ES-I3 (cell line): Measurements from ENCODE around the gene ARID5A.
A peak's percentile ranks its signal among the peaks of the same experiment; 100 is the strongest.
"Not testable (repeated sequence)": the region's sequence is repeated elsewhere in the genome, so short reads cannot be mapped to it uniquely, and the experiment has no call there.

Source experiments
- H3K36me3 ChIP-seq: 2 replicates; pipeline ENCODE4 v1.6.1; 2013; ENCODE audit warnings: mild to moderate bottlenecking, low read length, control low read depth, moderate library complexity; ENCODE audit not compliant: insufficient read depth
- H3K4me1 ChIP-seq: 2 replicates; pipeline ENCODE4 v1.6.1; 2013; ENCODE audit warnings: mild to moderate bottlenecking, control low read depth, low read length; ENCODE audit not compliant: insufficient read depth
- H3K9ac ChIP-seq: 2 replicates; pipeline ENCODE4 v1.6.1; 2013; ENCODE audit warnings: low read depth, mild to moderate bottlenecking, low read length, moderate library complexity
- H3K9me3 ChIP-seq: 2 replicates; pipeline ENCODE4 v1.6.1; 2013; ENCODE audit warnings: mild to moderate bottlenecking, low read length, moderate library complexity; ENCODE audit not compliant: control insufficient read depth, insufficient read depth

The ARID5A gene, protein sequence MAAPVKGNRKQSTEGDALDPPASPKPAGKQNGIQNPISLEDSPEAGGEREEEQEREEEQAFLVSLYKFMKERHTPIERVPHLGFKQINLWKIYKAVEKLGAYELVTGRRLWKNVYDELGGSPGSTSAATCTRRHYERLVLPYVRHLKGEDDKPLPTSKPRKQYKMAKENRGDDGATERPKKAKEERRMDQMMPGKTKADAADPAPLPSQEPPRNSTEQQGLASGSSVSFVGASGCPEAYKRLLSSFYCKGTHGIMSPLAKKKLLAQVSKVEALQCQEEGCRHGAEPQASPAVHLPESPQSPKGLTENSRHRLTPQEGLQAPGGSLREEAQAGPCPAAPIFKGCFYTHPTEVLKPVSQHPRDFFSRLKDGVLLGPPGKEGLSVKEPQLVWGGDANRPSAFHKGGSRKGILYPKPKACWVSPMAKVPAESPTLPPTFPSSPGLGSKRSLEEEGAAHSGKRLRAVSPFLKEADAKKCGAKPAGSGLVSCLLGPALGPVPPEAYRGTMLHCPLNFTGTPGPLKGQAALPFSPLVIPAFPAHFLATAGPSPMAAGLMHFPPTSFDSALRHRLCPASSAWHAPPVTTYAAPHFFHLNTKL

DNA sequence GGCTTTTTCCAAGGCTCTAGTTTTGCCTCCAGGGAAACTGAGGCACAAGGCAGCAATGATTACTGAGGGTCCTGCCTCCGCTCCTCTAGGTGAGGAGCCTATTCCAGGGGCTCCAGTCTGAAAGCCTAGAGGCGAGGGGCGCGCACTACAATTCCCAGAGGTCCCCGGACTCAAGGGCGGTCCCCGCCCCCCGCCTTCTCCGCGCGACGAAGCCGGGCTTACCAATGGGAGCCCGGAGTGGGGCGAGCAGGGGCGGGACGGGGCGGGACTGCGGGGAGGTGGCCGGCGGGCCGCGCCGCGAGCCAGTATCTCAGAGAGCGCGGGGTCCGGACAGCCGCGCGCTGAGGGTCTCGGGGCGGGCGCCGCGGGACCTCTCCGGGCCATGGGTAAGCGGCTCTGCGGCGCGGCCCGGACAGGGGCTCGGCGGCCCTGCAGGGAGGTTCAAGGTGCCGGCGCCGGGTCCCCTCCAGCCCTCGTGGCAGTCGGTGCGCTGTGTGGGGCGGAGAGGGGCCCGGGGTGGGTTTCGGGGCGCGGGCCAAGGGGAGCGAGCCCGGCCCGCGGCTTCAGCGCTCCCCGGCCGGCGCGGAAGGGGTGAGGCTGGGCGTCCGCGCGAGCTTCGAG, at the start of gene ARID5A:
ARID5A (plus strand) TSS at position 308 of the 621 bp plus-strand sequence; CDS start at position 383, 75 bp downstream.
- no peaks in the 10 kb centered on the region for H3K9me3 ChIP-seq
- H3K36me3 ChIP-seq, result no peaks in the 10 kb centered on the region
- H3K4me1 ChIP-seq, result peaks cover 33% of the 10 kb centered on the region
- peak within 1 kb of the TSS; percentile 57 for H3K9ac ChIP-seq

DNA sequence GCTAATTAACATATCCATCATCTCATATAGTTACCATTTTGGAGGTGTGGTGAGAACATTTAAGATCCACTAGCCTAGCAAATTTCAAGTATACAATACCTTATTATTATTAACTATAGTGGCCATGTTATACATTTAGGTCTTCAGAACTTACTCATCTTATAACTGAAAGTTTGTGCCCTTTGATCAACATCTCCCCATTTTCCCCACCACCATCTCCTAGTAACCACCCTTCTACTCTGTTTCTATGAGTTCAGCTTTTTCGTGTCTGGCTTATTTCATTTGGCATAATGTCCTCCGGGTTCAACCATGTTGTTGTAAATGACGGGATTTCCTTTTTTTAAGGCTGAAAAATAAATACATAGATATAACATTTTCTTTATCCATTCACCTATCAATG, 47.3 kb upstream of the ARID5A start:
- H3K36me3 ChIP-seq, result no peaks in the 10 kb centered on the region
- H3K4me1 ChIP-seq, result no peaks in the 10 kb centered on the region
- no peaks in the 10 kb centered on the region for H3K9me3 ChIP-seq
- no peak overlapping the region for H3K9ac ChIP-seq

DNA sequence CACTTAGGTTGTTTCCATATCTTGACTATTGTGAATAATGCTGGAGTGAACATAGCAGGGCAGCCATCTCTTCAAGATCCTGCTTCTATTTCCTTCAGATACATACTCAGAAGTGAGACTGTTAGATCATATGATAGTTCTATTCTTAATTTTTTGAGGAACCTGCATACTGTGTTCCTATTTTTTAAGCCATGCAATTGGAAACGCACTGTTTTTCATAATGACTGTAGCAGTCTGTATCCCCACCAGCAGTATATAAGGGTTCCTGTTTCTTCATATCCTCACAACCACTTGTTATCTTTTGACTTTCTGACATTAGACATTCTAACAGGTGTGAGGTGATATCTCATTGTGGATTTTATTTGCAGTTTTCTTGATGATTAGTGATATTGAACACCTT, 46.9 kb upstream of the ARID5A start:
- Histone ChIP-seq H3K9me3 (no peaks in the 10 kb centered on the region), H3K36me3 (no peaks in the 10 kb centered on the region), H3K4me1 (no peaks in the 10 kb centered on the region), H3K9ac (no peak overlapping the region)

DNA sequence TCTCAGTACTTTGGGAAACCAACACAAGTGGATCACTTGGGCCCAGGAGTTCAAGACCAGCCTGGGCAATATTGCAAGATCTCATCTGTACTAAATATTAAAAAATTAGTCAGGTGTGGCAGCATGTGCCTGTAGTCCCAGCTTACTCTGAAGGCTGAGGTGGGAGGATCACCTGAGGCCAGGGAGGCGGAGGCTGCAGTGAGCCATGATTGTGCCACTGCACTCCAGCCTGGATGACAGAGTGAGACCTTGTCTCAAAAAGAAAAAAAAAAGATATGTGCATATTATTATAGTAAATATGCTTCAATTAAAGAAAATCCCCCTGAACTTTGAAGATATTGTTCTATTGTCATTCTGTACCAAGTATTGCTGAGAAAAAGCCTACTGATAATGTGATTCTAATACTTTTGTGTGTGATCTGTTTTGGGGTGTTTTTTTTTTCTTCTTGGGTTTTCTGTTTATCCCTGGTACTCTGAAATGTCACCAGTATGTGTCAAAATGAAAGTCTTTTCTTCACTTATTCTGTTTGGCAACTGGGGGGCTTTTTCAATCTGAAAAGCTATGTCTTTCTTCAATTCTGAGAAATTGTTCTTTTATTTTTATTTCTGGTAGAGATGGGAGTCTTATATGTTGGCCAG, 44.6 kb upstream of the ARID5A start:
- no peaks in the 10 kb centered on the region for H3K4me1 ChIP-seq
- H3K9me3 ChIP-seq, result no peaks in the 10 kb centered on the region
- no peak overlapping the region for H3K9ac ChIP-seq
- H3K36me3 ChIP-seq, result no peaks in the 10 kb centered on the region

DNA sequence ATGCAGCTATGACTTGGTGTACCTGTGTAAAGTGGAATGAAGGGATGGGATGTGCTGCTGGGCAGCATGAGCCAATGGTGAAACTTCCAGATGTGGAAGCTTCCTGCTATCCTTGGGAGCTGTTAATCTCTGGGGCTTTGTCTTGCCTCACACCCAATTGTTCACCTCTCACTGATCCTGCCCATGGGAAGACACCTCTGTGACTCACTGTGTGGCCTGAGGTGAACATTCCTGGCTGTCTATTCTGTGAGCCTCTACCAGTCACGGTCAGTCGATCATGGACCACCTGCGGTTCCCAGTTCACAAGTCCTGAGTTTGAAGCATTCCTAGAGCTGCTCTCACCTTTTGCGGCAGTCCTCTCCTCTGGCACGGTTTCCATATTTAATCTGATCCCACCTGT, 43.5 kb upstream of the ARID5A start:
- Histone ChIP-seq H3K9ac (no peak overlapping the region), H3K36me3 (no peaks in the 10 kb centered on the region), H3K4me1 (no peaks in the 10 kb centered on the region), H3K9me3 (no peaks in the 10 kb centered on the region)

DNA sequence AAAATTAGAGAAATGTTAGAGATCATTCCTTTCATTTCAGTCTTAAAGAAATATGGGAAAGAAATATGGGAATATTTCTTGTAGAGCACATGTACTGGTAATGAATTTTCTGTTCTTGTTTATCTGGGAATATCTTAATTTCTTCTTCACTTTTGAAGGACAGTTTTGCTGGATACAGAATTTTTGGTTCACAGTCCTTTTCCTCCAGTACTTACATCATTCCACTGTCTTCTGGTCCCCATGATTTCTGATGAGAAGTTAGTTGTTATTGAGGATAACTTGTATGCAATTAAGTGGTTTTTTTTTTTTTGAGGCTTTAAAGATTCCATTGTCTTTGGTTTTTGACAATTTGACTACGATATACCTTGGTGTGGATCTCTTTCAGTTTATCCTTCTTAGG, 42.4 kb upstream of the ARID5A start:
- Histone ChIP-seq H3K9me3 (no peaks in the 10 kb centered on the region), H3K36me3 (no peaks in the 10 kb centered on the region), H3K4me1 (no peaks in the 10 kb centered on the region), H3K9ac (no peak overlapping the region)

DNA sequence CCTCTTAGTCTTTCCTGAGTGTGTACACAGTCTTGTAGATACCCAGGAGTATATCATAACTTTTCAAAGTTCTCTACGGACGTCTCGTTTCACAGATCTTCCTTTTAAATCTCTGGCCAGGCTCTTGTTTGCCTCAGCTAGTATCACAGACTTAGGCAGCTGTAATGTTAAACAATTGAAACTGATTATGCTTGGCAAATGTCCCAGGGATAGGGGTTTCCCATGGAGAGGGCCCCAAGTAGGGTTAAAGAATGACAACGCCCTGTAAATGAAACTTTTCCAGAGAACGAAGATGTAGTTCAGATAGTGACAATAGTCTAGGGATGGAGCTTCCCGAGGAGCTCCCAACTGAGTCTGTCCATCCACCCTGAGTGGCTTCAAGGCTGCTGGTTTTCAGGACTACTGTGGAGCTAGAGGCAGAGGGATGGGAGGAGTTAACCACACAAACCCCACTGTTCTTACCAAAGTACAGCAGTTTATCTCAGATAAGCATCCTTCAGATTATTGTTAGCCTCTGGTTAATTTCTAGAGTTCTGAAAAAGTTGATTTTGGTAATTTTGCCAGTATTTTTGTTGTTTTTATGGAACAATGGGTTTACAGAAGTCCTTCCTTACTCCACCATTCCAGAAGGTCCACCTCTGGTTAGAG, 40.4 kb upstream of the ARID5A start:
- Histone ChIP-seq H3K36me3 (no peaks in the 10 kb centered on the region), H3K9me3 (no peaks in the 10 kb centered on the region), H3K9ac (no peak overlapping the region), H3K4me1 (no peaks in the 10 kb centered on the region)

DNA sequence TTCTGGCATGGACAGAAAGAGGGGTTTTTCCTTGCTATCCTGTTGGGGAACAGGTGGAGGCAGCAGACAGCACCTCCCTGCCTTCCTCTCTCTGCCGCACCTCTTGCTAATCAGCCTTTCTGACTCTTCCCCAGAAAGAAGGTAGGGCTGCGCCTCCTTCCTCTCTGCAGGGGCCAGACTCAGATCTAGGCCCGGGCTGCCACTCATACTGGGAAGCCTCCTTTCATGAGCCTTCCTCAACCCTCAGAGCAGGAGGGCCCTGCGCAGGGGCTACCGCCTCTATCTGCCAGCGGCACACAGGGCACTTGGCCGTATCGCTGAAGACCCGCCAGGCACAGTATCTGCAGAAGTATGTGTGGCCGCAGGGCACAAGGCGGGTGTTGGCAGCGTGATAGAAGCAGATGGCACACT, 38.5 kb upstream of the ARID5A start:
- H3K9me3 ChIP-seq, result no peaks in the 10 kb centered on the region
- no peaks in the 10 kb centered on the region for H3K36me3 ChIP-seq
- no peak overlapping the region for H3K9ac ChIP-seq
- H3K4me1 ChIP-seq, result peaks cover 3% of the 10 kb centered on the region; the same call in 1 of the 2 replicates

DNA sequence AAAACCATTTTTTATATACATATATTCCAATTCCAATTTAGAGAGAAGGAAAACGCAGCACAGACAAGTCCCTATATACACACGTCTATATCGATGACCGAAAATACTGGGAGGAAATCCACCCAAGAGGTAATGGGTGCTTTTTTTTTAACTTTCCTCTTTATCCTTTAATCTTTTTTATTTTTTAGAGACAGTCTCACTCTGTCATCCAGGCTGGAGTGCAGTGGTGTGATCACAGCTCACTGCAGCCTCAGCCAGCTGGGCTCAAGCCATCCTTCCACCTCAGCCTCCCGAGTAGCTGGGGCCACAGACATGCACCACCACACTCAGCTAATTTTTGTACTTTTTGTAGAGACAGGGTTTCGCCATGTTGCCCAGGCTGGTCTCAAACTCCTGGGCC, 37.9 kb upstream of the ARID5A start:
- not testable (repeated sequence) for H3K9me3 ChIP-seq, H3K9ac ChIP-seq, H3K36me3 ChIP-seq, H3K4me1 ChIP-seq

DNA sequence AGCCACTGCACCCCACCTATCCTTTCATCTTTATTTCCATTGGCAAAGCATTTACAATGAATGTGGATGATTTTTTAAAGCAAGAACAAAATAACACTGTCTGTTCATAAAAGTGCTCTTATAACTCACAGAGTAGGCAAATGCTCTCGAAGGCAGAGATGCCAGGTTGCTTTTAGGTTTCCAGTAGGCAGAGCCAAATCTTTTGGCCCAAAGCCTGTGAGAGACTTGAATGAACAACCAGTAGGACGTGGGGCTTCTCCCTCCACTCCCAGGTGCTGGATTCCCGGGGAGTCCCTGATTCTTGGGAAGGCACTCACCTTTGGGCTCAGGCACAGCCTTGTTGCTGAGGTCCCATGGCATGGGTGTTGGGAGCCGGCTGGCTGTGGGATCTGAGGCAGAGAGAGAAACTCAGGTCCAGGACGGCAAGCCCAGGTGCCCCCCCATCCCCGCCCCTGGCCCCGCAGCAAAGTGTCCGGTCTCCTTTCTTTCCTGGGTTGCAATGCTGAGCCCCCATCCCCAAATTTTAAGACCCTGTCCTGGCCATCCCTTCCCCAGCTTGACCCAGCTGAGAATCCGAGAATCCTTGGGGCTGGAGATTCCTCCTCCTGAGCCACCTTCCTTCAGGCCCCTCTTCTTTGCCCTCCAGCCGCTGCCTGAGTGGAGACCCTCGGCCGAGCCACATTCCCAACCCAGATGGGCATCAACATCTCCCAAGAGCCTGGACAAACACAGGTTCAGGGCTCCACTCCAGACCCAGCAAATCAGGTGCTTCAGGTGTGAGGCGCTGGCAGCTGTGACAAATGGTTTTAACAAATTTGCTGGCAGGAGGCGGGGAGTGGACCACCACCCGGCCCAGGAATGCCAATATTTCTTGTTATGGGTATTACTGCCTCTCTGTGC, 37.2 kb upstream of the ARID5A start:
- H3K36me3 ChIP-seq, result no peaks in the 10 kb centered on the region
- no peak overlapping the region for H3K9ac ChIP-seq
- H3K4me1 ChIP-seq, result peaks cover 4% of the 10 kb centered on the region; the same call in 1 of the 2 replicates
- H3K9me3 ChIP-seq, result no peaks in the 10 kb centered on the region

DNA sequence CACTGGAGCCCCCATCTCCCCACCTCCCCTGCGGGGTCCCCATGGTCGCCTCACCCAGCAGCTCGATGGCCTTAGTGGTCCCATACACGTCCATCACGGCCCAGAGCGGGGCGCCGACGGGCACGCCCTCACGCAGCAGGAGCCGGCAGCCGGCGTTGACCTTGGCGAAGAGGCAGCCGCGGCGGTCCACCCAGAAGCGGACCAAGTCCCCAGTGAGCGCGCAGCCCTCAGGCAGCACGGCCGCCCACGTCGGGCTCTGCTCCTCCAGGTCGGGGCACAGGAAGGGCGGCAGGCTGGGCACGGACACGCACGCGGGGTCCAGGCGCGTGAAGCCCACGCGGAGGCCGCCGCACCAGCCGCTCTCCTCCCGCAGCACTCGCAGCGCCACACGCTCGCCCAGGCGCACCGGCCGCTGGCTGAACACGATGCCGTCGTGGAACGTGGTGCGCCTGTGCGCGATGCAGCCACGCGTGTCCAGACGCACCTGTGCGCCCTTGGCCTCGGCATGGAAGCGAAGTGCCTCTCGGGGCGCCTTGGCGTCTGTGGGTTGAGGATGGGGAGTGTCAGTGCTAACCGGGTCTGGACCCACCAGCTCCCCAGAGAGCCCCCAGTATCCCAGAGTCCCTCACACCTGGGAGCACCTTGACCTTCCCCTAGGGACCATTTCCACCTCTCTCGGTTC, 36.0 kb upstream of the ARID5A start:
- Histone ChIP-seq H3K4me1 (peaks cover 7% of the 10 kb centered on the region; the same call in 1 of the 2 replicates), H3K9me3 (no peaks in the 10 kb centered on the region), H3K9ac (no peak overlapping the region), H3K36me3 (no peaks in the 10 kb centered on the region)

DNA sequence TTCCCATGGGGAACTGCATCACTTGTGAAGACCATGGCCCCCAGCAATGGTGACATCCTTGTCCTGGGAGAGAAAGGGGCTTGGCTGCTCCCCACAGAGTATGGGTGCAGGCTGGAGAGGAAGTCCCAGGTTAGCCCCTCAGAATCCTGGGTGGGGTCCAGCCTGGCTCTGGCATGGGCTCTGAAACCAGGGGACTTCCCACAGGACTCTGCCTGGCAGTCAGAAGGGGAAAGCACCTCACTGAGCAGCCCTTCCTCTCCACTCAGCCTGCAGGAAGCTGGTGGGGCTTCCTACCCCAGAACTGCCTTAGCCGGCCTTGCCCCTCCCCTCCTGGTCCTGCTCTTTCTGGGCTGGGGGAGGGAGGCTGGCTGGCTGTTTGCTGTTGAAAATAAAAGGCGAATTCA, 35.1 kb upstream of the ARID5A start:
- Histone ChIP-seq H3K9ac (no peak overlapping the region), H3K9me3 (no peaks in the 10 kb centered on the region), H3K36me3 (no peaks in the 10 kb centered on the region), H3K4me1 (peaks cover 12% of the 10 kb centered on the region)
